ENCODE results near the gene IFIT2. TPM values are rescaled to one million over a fixed set of nuclear protein-coding genes. Genes with fewer than 3 reads are reported as not detected.

IFIT2 gene
- total RNA-seq, 1 donor from 2014 or later: not detected

DNA sequence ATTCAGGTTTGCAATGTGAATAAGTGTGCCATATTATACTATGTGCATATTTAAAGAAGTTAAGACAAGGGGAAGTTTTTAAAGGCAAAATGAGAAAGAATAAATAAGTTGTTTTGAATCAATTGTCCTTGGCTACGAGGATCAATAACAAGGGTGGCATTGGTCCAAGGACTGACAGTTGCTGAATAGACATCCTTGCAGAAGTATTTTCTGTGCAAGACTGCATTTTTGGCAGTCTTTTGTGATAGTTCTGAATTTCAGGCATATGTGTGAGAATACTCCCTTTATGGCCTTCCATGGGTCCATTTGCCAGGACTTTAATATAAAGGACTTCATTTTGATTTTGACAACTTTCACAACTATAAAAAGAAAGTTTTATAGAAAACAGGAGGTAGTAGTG lies 44.9 kb upstream of the IFIT2 start:
- H3K4me3 Mint-ChIP-seq (ENCODE audit: unreplicated experiment): no peak overlapping the region
- H3K4me1 Mint-ChIP-seq (ENCODE audit: low read depth, unreplicated experiment): peaks cover 4% of the 10 kb centered on the region
- H3K36me3 Mint-ChIP-seq (ENCODE audit: unreplicated experiment): peaks cover 5% of the 10 kb centered on the region
- DNase-seq: no peak
- H3K9me3 Mint-ChIP-seq (ENCODE audit: unreplicated experiment): peaks cover 1% of the 10 kb centered on the region
- H3K27ac Mint-ChIP-seq (ENCODE audit: unreplicated experiment): no peak overlapping the region
- no peaks in the 10 kb centered on the region for H3K27me3 Mint-ChIP-seq (ENCODE audit: unreplicated experiment)
- TF ChIP-seq CTCF (IDR thresholded peaks at IDR 0.05; ENCODE audit: partially characterized antibody, unreplicated experiment): no peak

DNA sequence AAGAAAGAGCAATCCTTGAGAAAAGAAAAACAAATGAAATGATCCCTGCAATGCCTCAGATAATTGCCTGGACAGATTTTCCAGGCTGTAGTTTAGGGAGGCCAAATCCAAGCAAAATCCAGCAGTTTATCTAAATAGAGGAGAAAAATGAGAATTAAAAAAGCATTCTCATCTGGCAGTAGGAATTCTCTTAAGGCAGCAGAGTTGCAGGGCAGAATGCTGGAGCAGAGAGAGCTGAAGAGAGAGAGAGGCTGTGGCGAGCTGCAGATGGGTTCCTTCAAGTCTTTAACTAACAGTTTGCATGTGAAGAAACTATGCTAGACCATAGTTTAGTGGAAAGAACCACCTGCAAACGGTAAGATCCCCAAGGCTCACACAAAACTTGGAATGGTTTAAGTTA lies 44.3 kb upstream of the IFIT2 start:
- TF ChIP-seq CTCF (IDR thresholded peaks at IDR 0.05; ENCODE audit: partially characterized antibody, unreplicated experiment): no peak
- Mint-ChIP-seq H3K27me3 (ENCODE audit: unreplicated experiment) (no peaks in the 10 kb centered on the region), H3K27ac (ENCODE audit: unreplicated experiment) (no peak overlapping the region), H3K4me1 (ENCODE audit: low read depth, unreplicated experiment) (peaks cover 6% of the 10 kb centered on the region), H3K9me3 (ENCODE audit: unreplicated experiment) (peaks cover 1% of the 10 kb centered on the region), H3K4me3 (ENCODE audit: unreplicated experiment) (no peak overlapping the region), H3K36me3 (ENCODE audit: unreplicated experiment) (peaks cover 5% of the 10 kb centered on the region)
- no peak for DNase-seq

- peaks cover 5% of the 10 kb centered on the region for H3K36me3 Mint-ChIP-seq (ENCODE audit: unreplicated experiment)
- no peak overlapping the region for H3K27ac Mint-ChIP-seq (ENCODE audit: unreplicated experiment)
- no peaks in the 10 kb centered on the region for H3K9me3 Mint-ChIP-seq (ENCODE audit: unreplicated experiment)
- no peak overlapping the region for H3K4me3 Mint-ChIP-seq (ENCODE audit: unreplicated experiment)
- no peak for DNase-seq
- no peaks in the 10 kb centered on the region for H3K27me3 Mint-ChIP-seq (ENCODE audit: unreplicated experiment)
- peaks cover 6% of the 10 kb centered on the region for H3K4me1 Mint-ChIP-seq (ENCODE audit: low read depth, unreplicated experiment)
- no peak for TF ChIP-seq CTCF (IDR thresholded peaks at IDR 0.05; ENCODE audit: partially characterized antibody, unreplicated experiment)
Observed at GRCh38 chr10:89258881-89259280, 43.0 kb upstream of the IFIT2 start.

GRCh38 chr10:89262086-89263051 lies 39.5 kb upstream of the IFIT2 start:
- H3K9me3 Mint-ChIP-seq (ENCODE audit: unreplicated experiment): no peaks in the 10 kb centered on the region

More at GRCh38 chr10:89262086-89263051, 39.5 kb upstream of the IFIT2 start:
- no peak for DNase-seq
- no peak for TF ChIP-seq CTCF (IDR thresholded peaks at IDR 0.05; ENCODE audit: partially characterized antibody, unreplicated experiment)
- no peak overlapping the region for H3K27ac Mint-ChIP-seq (ENCODE audit: unreplicated experiment)
- H3K27me3 Mint-ChIP-seq (ENCODE audit: unreplicated experiment): no peaks in the 10 kb centered on the region
- H3K4me3 Mint-ChIP-seq (ENCODE audit: unreplicated experiment): no peak overlapping the region
- no peaks in the 10 kb centered on the region for H3K36me3 Mint-ChIP-seq (ENCODE audit: unreplicated experiment)
- peaks cover 6% of the 10 kb centered on the region for H3K4me1 Mint-ChIP-seq (ENCODE audit: low read depth, unreplicated experiment)
